HAP-1 (cell line): ENCODE measurements around the gene CNIH3.

Experiments used
- DNase-seq, 2 experiments: peaks; one replicate each; pipeline ENCODE4 v3.0.0-alpha.2; 2016 to 2020; ENCODE audit warnings: low spot score in 2 of 2
- H3K27me3 ChIP-seq: fragments of 250-450 bp; sonication (Bioruptor Pico); 2 replicates; pipeline ENCODE4 v1.5.1; 2020; ENCODE audit warnings: low read depth, mild to moderate bottlenecking, moderate library complexity
- H3K36me3 ChIP-seq: fragments of 250-450 bp; sonication (Bioruptor Pico); replicated peaks from 2 replicates; pipeline ENCODE4 v1.5.1; 2020; ENCODE audit warnings: mild to moderate bottlenecking
- H3K4me1 ChIP-seq: fragments of 250-450 bp; sonication (Bioruptor Pico); 2 replicates; pipeline ENCODE4 v1.5.1; 2020; ENCODE audit warnings: mild to moderate bottlenecking
- H3K4me3 ChIP-seq: fragments of 250-450 bp; sonication (Bioruptor Pico); 2 replicates; pipeline ENCODE4 v1.5.1; 2020; ENCODE audit warnings: mild to moderate bottlenecking, moderate library complexity
- H3K9me3 ChIP-seq: fragments of 250-450 bp; sonication (Bioruptor Pico); 2 replicates; pipeline ENCODE4 v1.5.1; 2020; ENCODE audit warnings: mild to moderate bottlenecking, moderate library complexity
- in situ Hi-C: fragments of 300-500 bp; cut with MboI; formaldehyde crosslinking; loops from 3 replicates; pipeline ENCODE4 v1.14.3; 2020; ENCODE audit warnings: low sequenced_read_pairs, inconsistent platforms, mixed read lengths

CNIH3 gene

GRCh38 chr1:224689374-224689773, 73.3 kb downstream of the CNIH3 start:
- Histone ChIP-seq H3K9me3 (no peaks in the 10 kb centered on the region; the same call in 1 of the 2 replicates), H3K4me3 (no peak overlapping the region), H3K27me3 (no peaks in the 10 kb centered on the region), H3K4me1 (no peaks in the 10 kb centered on the region), H3K36me3 (no peaks in the 10 kb centered on the region)
- no peak for DNase-seq
- in situ Hi-C loops = no loop called here

GRCh38 chr1:224690576-224690975, 74.5 kb downstream of the CNIH3 start:
- no peaks in the 10 kb centered on the region for H3K4me1 ChIP-seq
- H3K27me3 ChIP-seq = no peaks in the 10 kb centered on the region
- in situ Hi-C loops = no loop called here
- no peak overlapping the region for H3K4me3 ChIP-seq
- no peak for DNase-seq
- no peaks in the 10 kb centered on the region for H3K36me3 ChIP-seq
- H3K9me3 ChIP-seq = no peaks in the 10 kb centered on the region; the same call in 1 of the 2 replicates

- Histone ChIP-seq H3K4me1 (no peaks in the 10 kb centered on the region), H3K9me3 (no peaks in the 10 kb centered on the region; the same call in 1 of the 2 replicates), H3K27me3 (no peaks in the 10 kb centered on the region), H3K4me3 (no peak overlapping the region), H3K36me3 (no peaks in the 10 kb centered on the region)
- DNase-seq = no peak
- in situ Hi-C loops = no loop called here
These were observed 75.2 kb downstream of the CNIH3 start for GRCh38 chr1:224691148-224691925.

GRCh38 chr1:224694969-224695368, 78.9 kb downstream of the CNIH3 start:
- Histone ChIP-seq H3K36me3 (no peaks in the 10 kb centered on the region), H3K27me3 (no peaks in the 10 kb centered on the region), H3K9me3 (no peaks in the 10 kb centered on the region), H3K4me1 (peaks cover 11% of the 10 kb centered on the region), H3K4me3 (no peak overlapping the region)
- in situ Hi-C loops = no loop called here
- no peak for DNase-seq

- H3K4me1 ChIP-seq = peaks cover 11% of the 10 kb centered on the region
- H3K4me3 ChIP-seq = no peak overlapping the region
- H3K27me3 ChIP-seq = no peaks in the 10 kb centered on the region
- no peak for DNase-seq
- H3K9me3 ChIP-seq = no peaks in the 10 kb centered on the region
- H3K36me3 ChIP-seq = no peaks in the 10 kb centered on the region
- in situ Hi-C loops = no loop called here
These were observed 79.9 kb downstream of the CNIH3 start for GRCh38 chr1:224696021-224696420.

GRCh38 chr1:224696891-224697765, 81.0 kb downstream of the CNIH3 start:
- no peak overlapping the region for H3K4me3 ChIP-seq
- H3K4me1 ChIP-seq = peaks cover 11% of the 10 kb centered on the region
- H3K27me3 ChIP-seq = no peaks in the 10 kb centered on the region
- in situ Hi-C loops = no loop called here
- no peak for DNase-seq
- no peaks in the 10 kb centered on the region for H3K36me3 ChIP-seq
- no peaks in the 10 kb centered on the region for H3K9me3 ChIP-seq

GRCh38 chr1:224698015-224698451, 81.9 kb downstream of the CNIH3 start:
- DNase-seq = peak; percentile 58 to 76
- H3K9me3 ChIP-seq = no peaks in the 10 kb centered on the region
- H3K36me3 ChIP-seq = no peaks in the 10 kb centered on the region
- no peak overlapping the region for H3K4me3 ChIP-seq
- in situ Hi-C loops = no loop called here
- H3K4me1 ChIP-seq = peaks cover 11% of the 10 kb centered on the region
- no peaks in the 10 kb centered on the region for H3K27me3 ChIP-seq

GRCh38 chr1:224700918-224701531, 84.9 kb downstream of the CNIH3 start:
- H3K4me3 ChIP-seq = no peak overlapping the region
- in situ Hi-C loops = loop anchor here (10.0 kb wide), 1 partner anchor 154 kb away; no protein-coding TSS in a partner anchor
- H3K4me1 ChIP-seq = peaks cover 11% of the 10 kb centered on the region
- H3K27me3 ChIP-seq = no peaks in the 10 kb centered on the region
- peak; percentile 37 to 68 for DNase-seq
- no peaks in the 10 kb centered on the region for H3K9me3 ChIP-seq
- no peaks in the 10 kb centered on the region for H3K36me3 ChIP-seq

- Histone ChIP-seq H3K27me3 (no peaks in the 10 kb centered on the region), H3K4me1 (peaks cover under 1% of the 10 kb centered on the region; the same call in 1 of the 2 replicates), H3K36me3 (no peaks in the 10 kb centered on the region), H3K4me3 (no peak overlapping the region), H3K9me3 (no peaks in the 10 kb centered on the region)
- in situ Hi-C loops = loop anchor here (10.0 kb wide), 1 partner anchor 151 kb away; no protein-coding TSS in a partner anchor
- no peak for DNase-seq
These were observed 87.6 kb downstream of the CNIH3 start for GRCh38 chr1:224703702-224704101.

GRCh38 chr1:224704107-224704735, 88.1 kb downstream of the CNIH3 start:
- in situ Hi-C loops = loop anchor here (10.0 kb wide), 1 partner anchor 151 kb away; no protein-coding TSS in a partner anchor
- no peaks in the 10 kb centered on the region for H3K36me3 ChIP-seq
- DNase-seq = peak in 1 of 2 experiments; percentile 32

GRCh38 chr1:224705578-224705977, 89.5 kb downstream of the CNIH3 start:
- Histone ChIP-seq H3K4me1 (no peaks in the 10 kb centered on the region), H3K9me3 (no peaks in the 10 kb centered on the region), H3K36me3 (no peaks in the 10 kb centered on the region), H3K27me3 (no peaks in the 10 kb centered on the region), H3K4me3 (no peak overlapping the region)
- DNase-seq = no peak
- in situ Hi-C loops = loop anchor here (10.0 kb wide), 1 partner anchor 149 kb away; no protein-coding TSS in a partner anchor

More at GRCh38 chr1:224704107-224704735, 88.1 kb downstream of the CNIH3 start:
- Histone ChIP-seq H3K9me3 (no peaks in the 10 kb centered on the region), H3K4me3 (no peak overlapping the region), H3K27me3 (no peaks in the 10 kb centered on the region), H3K4me1 (no peaks in the 10 kb centered on the region)

GRCh38 chr1:224707843-224708725, 92.0 kb downstream of the CNIH3 start:
- Histone ChIP-seq H3K27me3 (no peaks in the 10 kb centered on the region), H3K4me3 (no peak overlapping the region), H3K9me3 (no peaks in the 10 kb centered on the region), H3K36me3 (no peaks in the 10 kb centered on the region), H3K4me1 (no peaks in the 10 kb centered on the region)
- in situ Hi-C loops = loop anchor here (10.0 kb wide), 1 partner anchor 147 kb away; no protein-coding TSS in a partner anchor
- no peak for DNase-seq
